Measurements from ENCODE around the gene IER2. TPM values are rescaled to one million over a fixed set of nuclear protein-coding genes. Genes with fewer than 3 reads are reported as not detected.

The IER2 gene
- total and polyA plus RNA-seq, 9 of the 15 experiments (the other 6 are each of a cell fraction or from before 2014, with no cell fraction given), result 4.5 to 205 (median 23.7) TPM

- TF ChIP-seq, protein P1, sequence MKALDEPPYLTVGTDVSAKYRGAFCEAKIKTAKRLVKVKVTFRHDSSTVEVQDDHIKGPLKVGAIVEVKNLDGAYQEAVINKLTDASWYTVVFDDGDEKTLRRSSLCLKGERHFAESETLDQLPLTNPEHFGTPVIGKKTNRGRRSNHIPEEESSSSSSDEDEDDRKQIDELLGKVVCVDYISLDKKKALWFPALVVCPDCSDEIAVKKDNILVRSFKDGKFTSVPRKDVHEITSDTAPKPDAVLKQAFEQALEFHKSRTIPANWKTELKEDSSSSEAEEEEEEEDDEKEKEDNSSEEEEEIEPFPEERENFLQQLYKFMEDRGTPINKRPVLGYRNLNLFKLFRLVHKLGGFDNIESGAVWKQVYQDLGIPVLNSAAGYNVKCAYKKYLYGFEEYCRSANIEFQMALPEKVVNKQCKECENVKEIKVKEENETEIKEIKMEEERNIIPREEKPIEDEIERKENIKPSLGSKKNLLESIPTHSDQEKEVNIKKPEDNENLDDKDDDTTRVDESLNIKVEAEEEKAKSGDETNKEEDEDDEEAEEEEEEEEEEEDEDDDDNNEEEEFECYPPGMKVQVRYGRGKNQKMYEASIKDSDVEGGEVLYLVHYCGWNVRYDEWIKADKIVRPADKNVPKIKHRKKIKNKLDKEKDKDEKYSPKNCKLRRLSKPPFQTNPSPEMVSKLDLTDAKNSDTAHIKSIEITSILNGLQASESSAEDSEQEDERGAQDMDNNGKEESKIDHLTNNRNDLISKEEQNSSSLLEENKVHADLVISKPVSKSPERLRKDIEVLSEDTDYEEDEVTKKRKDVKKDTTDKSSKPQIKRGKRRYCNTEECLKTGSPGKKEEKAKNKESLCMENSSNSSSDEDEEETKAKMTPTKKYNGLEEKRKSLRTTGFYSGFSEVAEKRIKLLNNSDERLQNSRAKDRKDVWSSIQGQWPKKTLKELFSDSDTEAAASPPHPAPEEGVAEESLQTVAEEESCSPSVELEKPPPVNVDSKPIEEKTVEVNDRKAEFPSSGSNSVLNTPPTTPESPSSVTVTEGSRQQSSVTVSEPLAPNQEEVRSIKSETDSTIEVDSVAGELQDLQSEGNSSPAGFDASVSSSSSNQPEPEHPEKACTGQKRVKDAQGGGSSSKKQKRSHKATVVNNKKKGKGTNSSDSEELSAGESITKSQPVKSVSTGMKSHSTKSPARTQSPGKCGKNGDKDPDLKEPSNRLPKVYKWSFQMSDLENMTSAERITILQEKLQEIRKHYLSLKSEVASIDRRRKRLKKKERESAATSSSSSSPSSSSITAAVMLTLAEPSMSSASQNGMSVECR (CRISPR knock-in tag; IDR thresholded peaks at IDR 0.05), result no peak; the same call in 1 of the 2 replicates
- TF ChIP-seq, protein P2, sequence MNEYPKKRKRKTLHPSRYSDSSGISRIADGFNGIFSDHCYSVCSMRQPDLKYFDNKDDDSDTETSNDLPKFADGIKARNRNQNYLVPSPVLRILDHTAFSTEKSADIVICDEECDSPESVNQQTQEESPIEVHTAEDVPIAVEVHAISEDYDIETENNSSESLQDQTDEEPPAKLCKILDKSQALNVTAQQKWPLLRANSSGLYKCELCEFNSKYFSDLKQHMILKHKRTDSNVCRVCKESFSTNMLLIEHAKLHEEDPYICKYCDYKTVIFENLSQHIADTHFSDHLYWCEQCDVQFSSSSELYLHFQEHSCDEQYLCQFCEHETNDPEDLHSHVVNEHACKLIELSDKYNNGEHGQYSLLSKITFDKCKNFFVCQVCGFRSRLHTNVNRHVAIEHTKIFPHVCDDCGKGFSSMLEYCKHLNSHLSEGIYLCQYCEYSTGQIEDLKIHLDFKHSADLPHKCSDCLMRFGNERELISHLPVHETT (CRISPR knock-in tag; conservative IDR thresholded peaks at IDR 0.05 in 1 of 2, IDR thresholded peaks at IDR 0.05 in 1 of 2), result no peak; a peak in 1 of 4 replicates
- no peak for TF ChIP-seq KDM2B (CRISPR knock-in tag; IDR thresholded peaks at IDR 0.05)
- no peak for TF ChIP-seq BRD9 (IDR thresholded peaks at IDR 0.05; ENCODE audit: low read depth, partially characterized antibody)
- no peak for TF ChIP-seq RBM14 (IDR thresholded peaks at IDR 0.05; ENCODE audit: borderline replicate concordance, insufficient read depth, low read depth, low read length)
Observed at GRCh38 chr19:13118424-13119193, 31.6 kb upstream of the IER2 start (continued).
